CD4-positive, alpha-beta T cell (primary cell): ENCODE results near the gene IDUA. TPM values are rescaled to one million over a fixed set of nuclear protein-coding genes. Genes with fewer than 3 reads are reported as not detected.
A peak's percentile ranks its signal among the peaks of the same experiment; 100 is the strongest.

ENCODE experiments used
- ATAC-seq: fragments of 200-7000 bp; cut with Tn5 transposase; one replicate; pipeline ENCODE4 v1.10.0; 2022; ENCODE audit warnings: mild to moderate bottlenecking; ENCODE audit not compliant: poor library complexity
- CTCF ChIA-PET: fragments of 350-600 bp; sonication (Branson Sonifier 250); formaldehyde crosslinking; loops from one replicate; lab custom pipeline; 2021; ENCODE audit warnings: antibody characterized with exemption, inconsistent platforms; lab: Charles Lee
- POLR2A ChIA-PET: fragments of 350-600 bp; sonication (Branson Sonifier 250); formaldehyde crosslinking; loops from one replicate; lab custom pipeline; 2021; ENCODE audit warnings: antibody characterized with exemption, inconsistent platforms; lab: Charles Lee
- DNase-seq, 14 experiments: peaks; one replicate each; pipeline ENCODE4 v3.0.0-alpha.2; 2013 to 2020; ENCODE audit warnings: mixed read lengths in 2 of 14
- H3K27ac ChIP-seq, 2 donors: one replicate each; pipeline versions ENCODE4 v1.5.1 to v1.7.0; 2013; ENCODE audit warnings: low read length in 2 of 2, low read depth in 1 of 2, mild to moderate bottlenecking in 1 of 2
- H3K27me3 ChIP-seq, 2 experiments: 1 replicate in 1 of 2; 2 replicates in 1 of 2; pipeline versions ENCODE4 v1.6.1 to v1.7.0; 2013; ENCODE audit warnings: low read length in 2 of 2, control low read depth in 1 of 2, mild to moderate bottlenecking in 1 of 2, moderate library complexity in 1 of 2; ENCODE audit not compliant: insufficient read depth in 2 of 2, control insufficient read depth in 1 of 2
- H3K36me3 ChIP-seq: one replicate; pipeline ENCODE4 v1.6.1; 2013; ENCODE audit warnings: low read length, control low read depth; ENCODE audit not compliant: insufficient read depth
- H3K4me1 ChIP-seq: one replicate; pipeline ENCODE4 v1.6.1; 2013; ENCODE audit warnings: low read length, control low read depth; ENCODE audit not compliant: insufficient read depth
- H3K4me3 ChIP-seq: one replicate; pipeline ENCODE4 v1.5.1; 2013; ENCODE audit warnings: mild to moderate bottlenecking, low read length, moderate library complexity
- H3K9me3 ChIP-seq, 2 experiments: 1 replicate in 1 of 2; 2 replicates in 1 of 2; pipeline versions ENCODE4 v1.6.1 to v1.7.0; 2013; ENCODE audit warnings: low read length in 2 of 2, mild to moderate bottlenecking in 2 of 2, control low read depth in 1 of 2, moderate library complexity in 1 of 2; ENCODE audit not compliant: control insufficient read depth in 1 of 2, insufficient read depth in 1 of 2
- H3K27ac Mint-ChIP-seq: one replicate; pipeline ENCODE4 v1.8.0; 2020; ENCODE audit warnings: mixed read lengths
- H3K27me3 Mint-ChIP-seq: one replicate; pipeline ENCODE4 v1.8.0; 2021; ENCODE audit warnings: mixed read lengths
- H3K36me3 Mint-ChIP-seq: one replicate; pipeline ENCODE4 v1.8.0; 2021; ENCODE audit warnings: low read depth, mixed read lengths
- H3K4me1 Mint-ChIP-seq: one replicate; pipeline ENCODE4 v1.8.0; 2021; ENCODE audit warnings: low read depth, mixed read lengths
- H3K4me3 Mint-ChIP-seq: one replicate; pipeline ENCODE4 v1.8.0; 2020; ENCODE audit warnings: mild to moderate bottlenecking, mixed read lengths
- H3K9me3 Mint-ChIP-seq: one replicate; pipeline ENCODE4 v1.8.0; 2020; ENCODE audit warnings: mixed read lengths
- CTCF ChIP-seq: fragments of 200-600 bp; IDR thresholded peaks from one replicate; pipeline ENCODE4 v1.8.0; 2022; ENCODE audit warnings: antibody characterized with exemption, mild to moderate bottlenecking
- intact Hi-C, 2 experiments: fragments of 100-400 bp; cut with DNase I in 1 of 2; cut with micrococcal nuclease in 1 of 2; formaldehyde crosslinking; loops; one replicate each; pipeline versions ENCODE4 v1.15.1 to v1.9.0; 2023 to 2025; cut with DNase I, micrococcal nuclease
- total RNA-seq, 174 experiments: library from RNA in 2 of 174; stranded (reverse) in 2 of 174; gene quantifications; one replicate each; pipeline ENCODE4 v1.2.3 and lab custom pipeline; 2021 to 2026

Gene IDUA
- total RNA-seq, 2 experiments from 2014 or later: 70.2 to 77.8 TPM

GRCh38 chr4:968221-968620 is 18.6 kb upstream of the IDUA start:
- intact Hi-C loops: no loop called here
- no peak overlapping the region for H3K27ac Mint-ChIP-seq
- CTCF ChIA-PET: no interaction called here
- Histone ChIP-seq H3K27ac (no peak overlapping the region), H3K36me3 (no peaks in the 10 kb centered on the region), H3K4me1 (peaks cover 34% of the 10 kb centered on the region), H3K27me3 (peaks cover 0 to 2% of the 10 kb centered on the region in 2 experiments), H3K9me3 (peaks cover 0 to 4% of the 10 kb centered on the region in 2 experiments), H3K4me3 (no peak overlapping the region)
- peaks cover 10% of the 10 kb centered on the region for H3K36me3 Mint-ChIP-seq
- no peak for TF ChIP-seq CTCF
- H3K4me3 Mint-ChIP-seq: no peak overlapping the region
- H3K4me1 Mint-ChIP-seq: no peaks in the 10 kb centered on the region
- no peaks in the 10 kb centered on the region for H3K9me3 Mint-ChIP-seq
- POLR2A ChIA-PET: no interaction called here
- DNase-seq: no peak
- no peak for ATAC-seq
- H3K27me3 Mint-ChIP-seq: no peaks in the 10 kb centered on the region

DNA sequence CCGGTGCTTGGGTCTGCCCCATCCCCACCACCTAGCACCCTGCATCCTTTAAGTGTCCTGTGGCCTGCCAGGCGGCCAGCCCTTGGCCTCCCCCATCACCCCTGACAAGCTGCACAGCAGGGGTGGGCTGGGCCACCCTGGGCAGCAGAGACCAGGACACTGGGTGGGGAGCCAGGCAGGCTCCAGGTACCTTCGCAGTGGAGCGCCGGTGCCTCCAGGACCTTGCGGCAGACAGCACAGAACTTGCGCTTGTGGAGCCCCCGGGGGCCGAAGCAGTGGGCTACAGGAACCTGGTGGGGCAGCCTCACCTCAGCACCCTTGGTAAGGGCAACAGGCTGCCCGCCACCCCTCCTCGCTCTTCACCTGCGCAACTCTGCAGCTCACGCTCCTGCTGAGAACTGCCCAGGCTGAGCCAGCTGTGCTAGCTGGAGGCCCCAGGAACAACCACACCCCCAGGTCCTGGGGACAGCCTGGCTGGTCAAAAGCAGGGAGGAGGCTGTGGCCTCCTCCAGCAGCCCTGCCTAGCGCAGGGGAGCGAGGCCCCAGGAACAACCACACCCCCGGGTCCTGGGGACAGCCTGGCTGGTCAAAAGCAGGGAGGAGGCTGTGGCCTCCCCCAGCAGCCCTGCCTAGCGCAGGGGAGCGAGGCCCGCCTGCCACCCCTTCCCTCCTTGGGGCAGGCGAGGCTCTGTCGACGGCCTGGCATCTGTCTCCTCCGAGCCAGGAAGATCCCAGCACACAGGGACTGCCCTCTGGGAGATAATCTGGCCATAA is 18.0 kb upstream of the IDUA start:
- ChIA-PET CTCF (no interaction called here), POLR2A (no interaction called here)
- Histone ChIP-seq H3K27me3 (peaks cover 0 to 2% of the 10 kb centered on the region in 2 experiments), H3K4me3 (no peak overlapping the region), H3K9me3 (peaks cover 0 to 4% of the 10 kb centered on the region in 2 experiments), H3K4me1 (peaks cover 35% of the 10 kb centered on the region), H3K27ac (no peak overlapping the region), H3K36me3 (no peaks in the 10 kb centered on the region)
- Mint-ChIP-seq H3K27me3 (no peaks in the 10 kb centered on the region), H3K36me3 (peaks cover 5% of the 10 kb centered on the region), H3K9me3 (no peaks in the 10 kb centered on the region), H3K4me1 (no peaks in the 10 kb centered on the region), H3K27ac (no peak overlapping the region), H3K4me3 (no peak overlapping the region)
- no peak for ATAC-seq
- no peak for TF ChIP-seq CTCF
- intact Hi-C loops: no loop called here
- DNase-seq: no peak

- H3K27me3 ChIP-seq: peaks cover 0 to 2% of the 10 kb centered on the region in 2 experiments
- DNase-seq (peak in 3 of 14 experiments; percentile 40 to 83 (median 54)), ATAC-seq (no peak)
- H3K4me3 ChIP-seq: no peak overlapping the region
- Mint-ChIP-seq H3K4me1 (no peaks in the 10 kb centered on the region), H3K27me3 (no peaks in the 10 kb centered on the region), H3K36me3 (no peaks in the 10 kb centered on the region), H3K4me3 (peak overlapping the region; percentile 65), H3K27ac (no peak overlapping the region), H3K9me3 (no peaks in the 10 kb centered on the region)
- ChIA-PET POLR2A (no interaction called here), CTCF (no interaction called here)
- intact Hi-C loops: loop anchor here (1.0 to 5.0 kb wide), 2 partner anchors 37 to 188 kb away; no protein-coding TSS in a partner anchor
- H3K36me3 ChIP-seq: no peaks in the 10 kb centered on the region
- H3K4me1 ChIP-seq: peaks cover 40% of the 10 kb centered on the region
- H3K9me3 ChIP-seq: peaks cover 0 to 8% of the 10 kb centered on the region in 2 experiments
- no peak for TF ChIP-seq CTCF
- H3K27ac ChIP-seq: no peak overlapping the region
Measured at GRCh38 chr4:970046-970745, 16.6 kb upstream of the IDUA start.
